GM12878 (cell line): ENCODE measurements around the gene SRD5A1. TPM values are rescaled to one million over a fixed set of nuclear protein-coding genes. Genes with fewer than 3 reads are reported as not detected.
A peak's percentile ranks its signal among the peaks of the same experiment; 100 is the strongest.

ENCODE experiments used
- ATAC-seq: fragments of 200-7000 bp; cut with Tn5 transposase; 3 replicates; pipeline ENCODE4 v1.9.1; 2020; ENCODE audit warnings: mild to moderate bottlenecking, moderate library complexity
- BruUV-seq: library from RNA; stranded (reverse); fragments of 400-500 nt; replicated peaks from 2 replicates; lab custom pipeline; 2021; lab: Mats Ljungman, UMichigan
- CTCF ChIA-PET: fragments of 300-600 bp; sonication (Branson Sonifier 250); formaldehyde crosslinking; extraction: SDS; loops from one replicate; lab custom pipeline; 2021; ENCODE audit warnings: inconsistent platforms; lab: Yijun Ruan, JAX
- POLR2A ChIA-PET: fragments of 350-600 bp; formaldehyde crosslinking; extraction: SDS; loops from one replicate; lab custom pipeline; 2021; ENCODE audit warnings: inconsistent platforms; lab: Charles Lee
- RAD21 ChIA-PET: fragments of 300-600 bp; sonication (Branson Sonifier 250); formaldehyde crosslinking; loops from one replicate; lab custom pipeline; 2023; ENCODE audit warnings: antibody characterized with exemption; ENCODE audit not compliant: unreplicated experiment; lab: Charles Lee
- SMC1A ChIA-PET: fragments of 300-600 bp; sonication (Branson Sonifier 250); formaldehyde crosslinking; loops from one replicate; lab custom pipeline; 2023; ENCODE audit not compliant: unreplicated experiment, uncharacterized antibody; lab: Charles Lee
- DNase-seq: peaks from one replicate; pipeline ENCODE4 v3.0.0-alpha.2; 2011; ENCODE audit warnings: low read depth, low spot score
- FAIRE-seq: peaks from 3 replicates; lab custom pipeline; 2011; peaks lifted over from hg19 to GRCh38; lab: Jason Lieb, UNC
- H2AFZ ChIP-seq: 2 replicates; pipeline ENCODE4 v1.6.0; 2011; ENCODE audit warnings: low read depth, low read length, control low read depth; ENCODE audit not compliant: control insufficient read depth
- H3K27ac ChIP-seq: 2 replicates; pipeline ENCODE4 v1.5.1; 2011; ENCODE audit warnings: control low read depth; ENCODE audit not compliant: control insufficient read depth, insufficient read depth
- H3K27me3 ChIP-seq, 2 experiments: replicated peaks in 1 of 2; 2 replicates each; pipeline versions ENCODE4 v1.6.0 to v1.6.1; 2011; ENCODE audit warnings: low read length in 1 of 2; ENCODE audit not compliant: control insufficient read depth in 2 of 2, insufficient read depth in 2 of 2
- H3K36me3 ChIP-seq, 2 experiments: 2 replicates each; pipeline ENCODE4 v1.5.1; 2011; ENCODE audit warnings: low read length in 1 of 2; ENCODE audit not compliant: control insufficient read depth in 2 of 2, insufficient read depth in 2 of 2
- H3K4me1 ChIP-seq: 2 replicates; pipeline ENCODE4 v1.6.1; 2011; ENCODE audit warnings: mild to moderate bottlenecking, low read length, moderate library complexity, mixed read lengths; ENCODE audit not compliant: control insufficient read depth, insufficient read depth
- H3K4me2 ChIP-seq: 2 replicates; pipeline ENCODE4 v1.6.0; 2011; ENCODE audit warnings: control low read depth; ENCODE audit not compliant: control insufficient read depth, insufficient read depth
- H3K4me3 ChIP-seq: fragments of 200-600 bp; sonication (generic); 2 replicates; pipeline ENCODE4 v1.5.1; 2016
- H3K79me2 ChIP-seq: 2 replicates; pipeline ENCODE4 v1.6.0; 2011; ENCODE audit warnings: low read length; ENCODE audit not compliant: control insufficient read depth, insufficient read depth
- H3K9ac ChIP-seq: 2 replicates; pipeline ENCODE4 v1.8.0; 2011; ENCODE audit warnings: low read length, control low read depth, mixed read lengths; ENCODE audit not compliant: control insufficient read depth, insufficient read depth
- H3K9me3 ChIP-seq: replicated peaks from 3 replicates; pipeline ENCODE4 v1.5.1; 2011; ENCODE audit warnings: mild to moderate bottlenecking, low read length; ENCODE audit not compliant: control insufficient read depth, insufficient read depth
- H4K20me1 ChIP-seq: 2 replicates; pipeline ENCODE4 v1.6.0; 2011; ENCODE audit not compliant: control insufficient read depth, insufficient read depth
- BCL11A ChIP-seq: IDR thresholded peaks from 2 replicates; pipeline ENCODE4 v1.6.1; 2011; ENCODE audit warnings: low read depth, low read length
- BHLHE40 ChIP-seq, 2 experiments: fragments of 450-650 bp in 1 of 2; IDR thresholded peaks; 2 replicates each; pipeline ENCODE4 v1.6.1; 2011 to 2017; ENCODE audit warnings: low read depth in 2 of 2, borderline replicate concordance in 1 of 2, improper control_type of control experiment in 1 of 2, low read length in 1 of 2, mild to moderate bottlenecking in 1 of 2
- E4F1 ChIP-seq: fragments of 450-650 bp; IDR thresholded peaks from 2 replicates; pipeline ENCODE4 v1.6.1; 2018; ENCODE audit warnings: borderline replicate concordance, mild to moderate bottlenecking; ENCODE audit not compliant: partially characterized antibody
- MLLT1 ChIP-seq: fragments of 450-650 bp; IDR thresholded peaks from 2 replicates; pipeline ENCODE4 v1.6.1; 2016; ENCODE audit warnings: mild to moderate bottlenecking
- NR2C2 ChIP-seq: IDR thresholded peaks from 2 replicates; pipeline ENCODE4 v1.6.1; 2011; ENCODE audit warnings: borderline replicate concordance, low read depth; ENCODE audit not compliant: control insufficient read depth, insufficient read length
- TCF7 ChIP-seq: IDR thresholded peaks from 2 replicates; pipeline ENCODE4 v1.6.1; 2014; ENCODE audit warnings: antibody characterized with exemption, borderline replicate concordance
- ZNF274 ChIP-seq: IDR thresholded peaks from one replicate; pipeline ENCODE4 v1.8.0; 2011; ENCODE audit not compliant: insufficient read length, insufficient read depth
- WGBS: methylation state at CpG from one replicate; pipeline ENCODE4 v1.1.6; 2016; ENCODE audit warnings: low lambda C conversion rate; ENCODE audit not compliant: insufficient replicate concordance, insufficient coverage; ENCODE audit errors: missing lambda C conversion rate; 5-methylcytosine and 5-hydroxymethylcytosine counted together
- in situ Hi-C: fragments of 300-500 bp; cut with MboI; formaldehyde crosslinking; loops from 9 replicates; pipeline ENCODE4 v1.14.3; 2018; ENCODE audit warnings: mixed read lengths
- intact Hi-C: fragments of 100-400 bp; cut with micrococcal nuclease; formaldehyde crosslinking; loops from one replicate; pipeline ENCODE4 v1.14.2; 2022; ENCODE audit not compliant: unreplicated experiment
- polyA plus RNA-seq, 11 experiments: library from polyadenylated mRNA; depleted of rRNA in 4 of 11; unstranded in 6 of 11; stranded (reverse) in 5 of 11; fragments of >200 nt; fragmentation: Nextera tagmentation in 4 of 11; fragmentation: Illumina TruSeq in 1 of 11; extraction: Ambion mirVana in 4 of 11; extraction: Trizol in 1 of 11; gene quantifications; 1 replicate in 1 of 11; 2 replicates in 10 of 11; pipeline versions ENCODE4 v1.2.1 to v1.2.3, GENCODE V29; 2011 to 2016; ENCODE audit warnings: inconsistent platforms in 2 of 11, missing spikeins in 2 of 11, low read depth in 1 of 11
- total RNA-seq, 4 experiments: library from RNA; depleted of rRNA in 3 of 4; stranded (reverse); fragments of >200 nt in 3 of 4; fragmentation: Illumina TruSeq in 1 of 4; extraction: Trizol in 1 of 4; gene quantifications; 2 replicates each; pipeline versions ENCODE4 v1.2.1 to v1.2.3, GENCODE V29; 2013 to 2021

The SRD5A1 gene
- total and polyA plus RNA-seq, 10 of the 15 experiments (the other 5 are each of a cell fraction or from before 2014, with no cell fraction given): 0.76 to 20.1 (median 12.3) TPM

DNA sequence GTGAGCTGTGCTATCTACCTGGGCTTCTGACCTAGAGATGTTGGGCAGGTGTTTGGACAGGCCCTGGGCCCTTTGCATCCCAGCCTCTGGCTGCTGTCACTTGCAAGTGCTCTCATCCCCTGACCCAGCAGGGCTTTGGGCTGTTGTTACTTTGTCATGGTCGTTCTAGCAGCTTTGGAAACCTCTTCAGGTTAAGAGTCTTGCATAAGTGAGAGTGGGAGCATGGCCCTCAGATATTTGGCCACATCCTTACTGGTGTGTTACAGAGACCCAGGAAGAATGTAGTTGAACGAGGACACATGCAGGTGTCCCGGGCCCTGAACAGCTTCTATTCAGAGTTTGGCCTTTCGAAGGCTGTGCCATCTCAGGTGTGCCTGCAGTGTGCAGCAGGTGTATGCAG, 84.4 kb downstream of the SRD5A1 start (continued):
- TF ChIP-seq BCL11A (no peak), ZNF274 (no peak), E4F1 (no peak), TCF7 (no peak)

GRCh38 chr5:6718161-6718681, 85.0 kb downstream of the SRD5A1 start:
- Histone ChIP-seq H2AFZ (no peak overlapping the region), H3K4me2 (peak overlapping the region; percentile 94), H3K27ac (no peak overlapping the region), H3K9ac (no peak overlapping the region; the same call in 1 of the 2 replicates), H4K20me1 (peaks cover 20% of the 10 kb centered on the region), H3K4me1 (peaks cover 37% of the 10 kb centered on the region), H3K9me3 (no peaks in the 10 kb centered on the region), H3K36me3 (peaks cover 1 to 20% of the 10 kb centered on the region in 2 experiments; a peak in 2 of 4 replicates), H3K79me2 (peaks cover 92% of the 10 kb centered on the region), H3K4me3 (peak overlapping the region; percentile 79; the same call in 1 of the 2 replicates), H3K27me3 (no peaks in the 10 kb centered on the region)
- ChIA-PET CTCF (interaction anchor here (1.0 to 3.2 kb wide), 9 partner anchors 9 to 100 kb away, joined by 3 to 17 read pairs (median 3); partner anchors contain the start of genes NSUN2 and SRD5A1), POLR2A (interaction anchor here (0.6 to 4.2 kb wide), 5 partner anchors 10 to 1664 kb away, joined by 3 to 35 read pairs (median 4); no protein-coding TSS in a partner anchor), SMC1A (interaction anchor here (1.2 to 4.0 kb wide), 6 partner anchors 9 to 89 kb away, joined by 3 to 41 read pairs (median 4); no protein-coding TSS in a partner anchor), RAD21 (interaction anchor here (0.8 to 3.8 kb wide), 7 partner anchors 12 to 1221 kb away, joined by 3 to 32 read pairs (median 4); partner anchors contain the start of genes NSUN2 and SRD5A1)
- intact Hi-C loops: loop anchor here (10.0 kb wide), 1 partner anchor 963 kb away; no protein-coding TSS in a partner anchor
- DNase-seq: no peak
- WGBS: 91% methylated on average over 14 of the region's 14 CpGs
- TF ChIP-seq BHLHE40 (IDR thresholded peaks at IDR 0.05; ENCODE audit: borderline replicate concordance in 1 of 2, low read depth in 2 of 2, low read length in 1 of 2): peak; percentile 76 to 87
- TF ChIP-seq NR2C2: no peak
- TF ChIP-seq MLLT1: peak; percentile 49; the same call in 1 of the 2 replicates
- peak; percentile 15 for ATAC-seq
- in situ Hi-C loops: no loop called here
- no TSS peak for BruUV-seq
- FAIRE-seq: no peak
